Mucosa of stomach (tissue), 1 donor: Measurements from ENCODE around the gene PARP1.

Experiments
- H3K27me3 ChIP-seq: one replicate; pipeline ENCODE4 v1.7.0; 2013; ENCODE audit warnings: mild to moderate bottlenecking, low read length; ENCODE audit not compliant: control insufficient read depth, insufficient read depth
- H3K36me3 ChIP-seq: one replicate; pipeline ENCODE4 v1.7.0; 2013; ENCODE audit warnings: low read length; ENCODE audit not compliant: control insufficient read depth, insufficient read depth
- H3K4me1 ChIP-seq: one replicate; pipeline ENCODE4 v1.7.0; 2013; ENCODE audit warnings: mild to moderate bottlenecking, low read length; ENCODE audit not compliant: control insufficient read depth, insufficient read depth
- H3K4me3 ChIP-seq: one replicate; pipeline ENCODE4 v1.7.0; 2013; ENCODE audit warnings: low read length
- H3K9ac ChIP-seq: one replicate; pipeline ENCODE4 v1.7.0; 2013; ENCODE audit warnings: mild to moderate bottlenecking, low read length, moderate library complexity
- H3K9me3 ChIP-seq: one replicate; pipeline ENCODE4 v1.7.0; 2013; ENCODE audit warnings: mild to moderate bottlenecking, low read length, moderate library complexity; ENCODE audit not compliant: control insufficient read depth
- donor health status: Pancreatic carcinoma.

PARP1 gene

GRCh38 chr1:226401355-226402303 is 6.3 kb downstream of the PARP1 start:
- no peaks in the 10 kb centered on the region for H3K9me3 ChIP-seq
- H3K36me3 ChIP-seq, result no peaks in the 10 kb centered on the region
- H3K4me1 ChIP-seq, result peaks cover 22% of the 10 kb centered on the region
- H3K9ac ChIP-seq, result no peak overlapping the region
- H3K4me3 ChIP-seq, result no peak overlapping the region
- no peaks in the 10 kb centered on the region for H3K27me3 ChIP-seq

GRCh38 chr1:226400519-226401354 is 7.2 kb downstream of the PARP1 start:
- Histone ChIP-seq H3K9ac (no peak overlapping the region), H3K27me3 (no peaks in the 10 kb centered on the region), H3K36me3 (no peaks in the 10 kb centered on the region), H3K9me3 (no peaks in the 10 kb centered on the region), H3K4me3 (no peak overlapping the region), H3K4me1 (peaks cover 16% of the 10 kb centered on the region)

DNA sequence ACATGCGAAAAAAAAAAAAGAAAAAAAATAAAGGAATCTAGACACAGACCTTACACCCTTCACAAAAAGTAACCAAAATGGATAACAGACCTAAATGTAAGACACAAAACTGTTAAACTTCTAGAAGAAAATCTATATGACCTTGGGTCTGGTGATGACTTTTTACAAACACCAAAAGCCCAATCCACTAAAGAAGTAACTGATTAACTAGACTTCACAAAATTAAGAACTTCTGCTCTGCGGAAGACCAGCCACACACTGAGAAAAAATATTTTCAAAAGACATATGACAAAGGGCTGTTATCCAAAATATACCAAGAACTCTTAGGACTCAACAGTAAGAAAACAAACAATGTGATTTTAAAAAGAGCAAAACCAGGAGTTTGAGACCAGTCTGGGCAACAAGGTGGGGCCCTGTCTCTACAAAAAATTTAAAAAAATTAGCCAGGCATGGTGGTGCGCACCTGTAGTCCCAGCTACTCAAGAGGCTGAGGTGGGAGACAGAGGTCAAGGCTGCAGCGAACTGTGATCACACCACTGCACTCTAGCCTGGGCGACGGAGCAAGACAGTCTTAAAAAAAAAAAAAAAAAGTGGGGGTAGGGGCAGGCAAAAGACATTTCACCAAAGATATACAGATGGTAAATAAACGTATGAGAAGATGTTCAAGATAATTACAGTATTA is 9.8 kb downstream of the PARP1 start:
- H3K9ac ChIP-seq, result no peak overlapping the region
- no peak overlapping the region for H3K4me3 ChIP-seq
- H3K9me3 ChIP-seq, result no peaks in the 10 kb centered on the region
- no peaks in the 10 kb centered on the region for H3K4me1 ChIP-seq
- no peaks in the 10 kb centered on the region for H3K36me3 ChIP-seq
- H3K27me3 ChIP-seq, result no peaks in the 10 kb centered on the region

- Histone ChIP-seq H3K4me1 (no peaks in the 10 kb centered on the region), H3K4me3 (no peak overlapping the region), H3K36me3 (no peaks in the 10 kb centered on the region), H3K9me3 (no peaks in the 10 kb centered on the region), H3K9ac (no peak overlapping the region), H3K27me3 (no peaks in the 10 kb centered on the region)
Measured at GRCh38 chr1:226397011-226397926, 10.6 kb downstream of the PARP1 start.

GRCh38 chr1:226395753-226396152 is 12.1 kb downstream of the PARP1 start:
- Histone ChIP-seq H3K9me3 (no peaks in the 10 kb centered on the region), H3K4me3 (no peak overlapping the region), H3K27me3 (no peaks in the 10 kb centered on the region), H3K4me1 (no peaks in the 10 kb centered on the region), H3K9ac (no peak overlapping the region), H3K36me3 (no peaks in the 10 kb centered on the region)

DNA sequence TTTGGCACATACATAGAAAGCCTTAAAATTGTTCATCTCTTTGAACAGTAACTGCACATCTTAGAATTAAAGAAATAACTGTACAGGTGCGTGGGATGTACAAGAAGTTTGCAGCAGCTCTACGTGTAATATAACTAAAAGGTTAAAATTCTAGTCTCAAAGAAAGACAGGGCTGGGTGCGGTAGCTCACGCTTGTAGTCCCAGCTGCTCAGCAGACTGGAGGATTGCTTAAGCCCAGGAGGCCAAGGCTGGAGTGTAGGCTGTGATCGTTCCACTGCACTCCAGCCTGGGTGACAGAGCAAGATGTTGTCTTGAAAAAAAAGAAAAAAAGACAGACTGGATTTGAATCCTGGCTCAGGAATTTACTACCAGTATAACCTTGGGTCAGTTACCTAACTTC is 13.4 kb downstream of the PARP1 start:
- Histone ChIP-seq H3K4me3 (no peak overlapping the region), H3K9me3 (no peaks in the 10 kb centered on the region), H3K36me3 (peaks cover 7% of the 10 kb centered on the region), H3K9ac (no peak overlapping the region), H3K27me3 (no peaks in the 10 kb centered on the region), H3K4me1 (no peaks in the 10 kb centered on the region)

GRCh38 chr1:226390681-226391080 is 17.2 kb downstream of the PARP1 start:
- H3K9me3 ChIP-seq, result no peaks in the 10 kb centered on the region
- peaks cover 12% of the 10 kb centered on the region for H3K36me3 ChIP-seq
- H3K9ac ChIP-seq, result no peak overlapping the region
- H3K4me3 ChIP-seq, result no peak overlapping the region
- no peaks in the 10 kb centered on the region for H3K4me1 ChIP-seq
- no peaks in the 10 kb centered on the region for H3K27me3 ChIP-seq

DNA sequence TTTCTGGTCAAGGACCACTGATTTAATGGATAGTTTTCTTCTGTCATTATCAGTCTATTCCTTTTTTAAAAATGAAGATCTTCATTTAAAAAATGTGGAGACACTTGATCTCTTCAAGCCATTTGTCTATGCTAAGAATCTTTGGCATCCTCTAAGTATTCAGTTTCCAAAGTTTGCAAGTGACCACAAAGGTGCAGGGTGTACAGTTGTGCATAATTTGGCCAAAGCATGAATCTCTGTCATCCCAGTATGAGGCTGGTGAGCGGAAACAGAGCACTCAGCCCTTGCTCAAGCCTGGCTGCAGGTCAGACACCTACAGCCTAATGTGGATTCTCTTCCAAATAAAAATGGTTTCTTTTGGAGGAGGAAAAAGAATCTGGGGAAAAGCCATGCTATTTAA is 19.8 kb downstream of the PARP1 start:
- H3K4me3 ChIP-seq, result no peak overlapping the region
- no peaks in the 10 kb centered on the region for H3K4me1 ChIP-seq
- no peak overlapping the region for H3K9ac ChIP-seq
- H3K27me3 ChIP-seq, result no peaks in the 10 kb centered on the region
- H3K9me3 ChIP-seq, result no peaks in the 10 kb centered on the region
- peaks cover 18% of the 10 kb centered on the region for H3K36me3 ChIP-seq

GRCh38 chr1:226384717-226385116 is 23.2 kb downstream of the PARP1 start:
- H3K4me3 ChIP-seq, result no peak overlapping the region
- no peak overlapping the region for H3K9ac ChIP-seq
- H3K36me3 ChIP-seq, result peaks cover 11% of the 10 kb centered on the region
- H3K9me3 ChIP-seq, result no peaks in the 10 kb centered on the region
- no peaks in the 10 kb centered on the region for H3K27me3 ChIP-seq
- no peaks in the 10 kb centered on the region for H3K4me1 ChIP-seq

- Histone ChIP-seq H3K4me3 (no peak overlapping the region), H3K4me1 (no peaks in the 10 kb centered on the region), H3K9me3 (no peaks in the 10 kb centered on the region), H3K36me3 (peaks cover 11% of the 10 kb centered on the region), H3K27me3 (no peaks in the 10 kb centered on the region), H3K9ac (no peak overlapping the region)
Measured at GRCh38 chr1:226384040-226384439, 23.9 kb downstream of the PARP1 start.

DNA sequence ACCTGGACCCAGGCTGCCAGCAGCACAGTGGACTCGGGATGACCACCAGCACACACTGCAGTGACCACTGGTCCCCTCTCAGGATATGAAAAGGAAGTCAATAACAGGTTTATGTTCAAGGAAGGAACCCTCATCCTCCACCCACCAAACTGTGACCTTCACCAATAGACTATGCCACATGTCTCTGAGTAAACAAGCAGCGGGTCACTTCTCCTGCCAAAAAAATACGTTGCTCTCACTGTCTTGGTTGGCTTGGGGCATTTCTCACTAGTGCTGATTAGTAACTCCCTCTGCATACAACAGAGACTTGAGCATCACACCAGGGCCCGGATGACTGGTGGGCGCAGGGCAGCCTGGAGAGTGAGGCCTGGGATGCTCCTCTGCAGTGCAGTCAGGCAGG is 25.9 kb downstream of the PARP1 start:
- H3K4me1 ChIP-seq, result no peaks in the 10 kb centered on the region
- no peak overlapping the region for H3K9ac ChIP-seq
- H3K27me3 ChIP-seq, result no peaks in the 10 kb centered on the region
- peaks cover 11% of the 10 kb centered on the region for H3K36me3 ChIP-seq
- no peak overlapping the region for H3K4me3 ChIP-seq
- H3K9me3 ChIP-seq, result no peaks in the 10 kb centered on the region
